NT2/D1 (cell line): ENCODE data around the gene LAMC3.

Experiments used
- DNase-seq: peaks from one replicate; pipeline ENCODE4 v3.0.0-alpha.2; 2011; ENCODE audit warnings: low read depth, low spot score
- H3K27me3 ChIP-seq: 2 replicates; pipeline ENCODE4 v1.6.0; 2011; ENCODE audit warnings: mild to moderate bottlenecking; ENCODE audit not compliant: insufficient read length, insufficient read depth
- H3K36me3 ChIP-seq: 2 replicates; pipeline ENCODE4 v1.6.1; 2011; ENCODE audit warnings: mild to moderate bottlenecking, low read length, mixed read lengths; ENCODE audit not compliant: insufficient read depth, insufficient read length
- H3K4me1 ChIP-seq: 2 replicates; pipeline ENCODE4 v1.5.1; 2011; ENCODE audit not compliant: insufficient read depth, insufficient read length
- H3K4me3 ChIP-seq: 2 replicates; pipeline ENCODE4 v1.5.1; 2011; ENCODE audit warnings: low read depth; ENCODE audit not compliant: insufficient read length
- H3K9ac ChIP-seq: 2 replicates; pipeline ENCODE4 v1.6.0; 2011; ENCODE audit warnings: low read depth; ENCODE audit not compliant: insufficient read length
- H3K9me3 ChIP-seq: 2 replicates; pipeline ENCODE4 v1.5.1; 2011; ENCODE audit warnings: mild to moderate bottlenecking, low read length; ENCODE audit not compliant: insufficient read depth
- SUZ12 ChIP-seq: IDR thresholded peaks from 2 replicates; pipeline ENCODE4 v1.6.1; 2011; ENCODE audit not compliant: insufficient read length, insufficient read depth; ENCODE audit errors: extremely low read depth
- YY1 ChIP-seq: IDR thresholded peaks from 2 replicates; pipeline ENCODE4 v1.6.1; 2011; ENCODE audit not compliant: insufficient read length, insufficient read depth
- ZNF274 ChIP-seq: IDR thresholded peaks from 2 replicates; pipeline ENCODE4 v1.6.1; 2011; ENCODE audit warnings: mild to moderate bottlenecking, low read depth, low read length

LAMC3 gene

DNA sequence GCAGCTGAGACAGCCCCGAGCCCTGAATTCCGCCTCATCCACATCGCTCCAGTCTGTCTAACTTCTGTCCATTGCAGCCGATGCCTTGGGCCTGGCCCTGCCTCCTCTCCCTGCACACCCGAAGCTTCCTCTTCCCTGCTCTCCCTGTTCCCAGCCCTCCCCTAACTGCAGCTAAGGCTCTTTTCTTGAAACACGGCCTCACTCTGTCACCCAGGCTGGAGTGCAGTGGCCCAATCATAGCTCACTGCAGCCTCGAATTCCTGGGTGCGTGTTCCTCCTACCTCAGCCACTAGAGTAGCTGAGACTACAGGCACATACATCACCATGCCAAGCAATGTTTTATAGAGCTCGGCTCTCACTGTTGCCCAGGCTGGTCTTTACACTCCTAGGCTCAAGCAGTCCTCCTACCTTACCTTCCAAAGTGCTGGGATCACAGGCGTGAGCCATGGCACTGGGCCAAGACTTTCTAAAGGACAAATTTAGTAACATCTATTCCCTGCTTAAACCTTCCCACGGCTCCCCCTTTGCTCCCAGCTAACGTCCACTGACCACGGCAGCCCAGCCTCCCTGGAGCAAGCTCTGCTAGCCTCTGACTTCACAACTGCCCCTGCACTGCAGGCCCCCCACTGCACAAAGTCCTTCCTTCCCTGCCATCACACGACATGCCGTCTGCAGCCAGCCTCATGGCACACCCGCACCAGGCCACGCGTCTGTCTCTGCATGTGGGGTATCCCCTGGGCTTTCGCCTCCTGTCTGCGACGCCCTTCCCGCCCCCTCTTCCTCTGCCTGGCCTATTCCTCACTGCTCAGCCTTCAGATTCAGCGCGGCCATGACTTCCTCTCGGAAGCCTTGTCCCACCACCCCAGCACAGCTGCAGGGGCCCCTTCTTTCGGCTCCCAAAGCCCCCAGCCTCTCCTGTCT is 28.6 kb downstream of the LAMC3 start:
- Histone ChIP-seq H3K27me3 (no peaks in the 10 kb centered on the region), H3K4me1 (peaks cover 3% of the 10 kb centered on the region)

DNA sequence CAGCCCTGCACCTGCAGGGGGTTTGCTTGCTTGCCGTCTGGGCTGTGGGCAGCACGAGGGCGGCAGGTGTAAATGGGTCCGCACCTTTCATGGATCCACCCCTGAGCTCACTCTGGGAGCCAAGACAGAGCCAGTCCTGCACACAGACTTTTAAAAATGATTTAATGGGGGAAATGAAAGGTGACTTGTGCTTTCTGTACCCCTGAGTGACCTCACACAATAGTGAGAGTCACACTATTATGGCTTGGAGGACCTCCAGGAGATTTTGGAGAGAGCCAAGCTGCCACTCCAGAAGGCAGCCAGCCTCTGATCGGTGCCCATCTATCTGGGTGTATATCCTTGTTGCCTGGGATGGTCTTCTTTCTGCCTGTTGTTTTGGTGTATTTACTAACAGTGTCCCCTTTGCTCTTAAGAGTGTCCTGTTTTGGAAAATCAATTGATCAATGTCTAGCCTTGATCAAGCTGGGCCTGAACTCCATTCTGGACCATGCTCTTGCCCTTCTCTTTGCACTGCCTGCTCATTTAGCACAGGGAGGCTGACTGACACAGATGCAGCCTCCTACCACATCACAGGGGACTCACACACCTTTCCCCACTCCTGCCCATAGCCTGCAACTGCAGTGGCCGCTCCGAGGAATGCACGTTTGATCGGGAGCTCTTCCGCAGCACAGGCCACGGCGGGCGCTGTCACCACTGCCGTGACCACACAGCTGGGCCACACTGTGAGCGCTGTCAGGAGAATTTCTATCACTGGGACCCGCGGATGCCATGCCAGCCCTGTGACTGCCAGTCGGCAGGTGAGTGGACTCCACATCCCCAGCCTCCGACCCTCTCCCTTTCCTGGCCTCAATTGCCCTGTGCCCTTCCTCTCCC is 29.5 kb downstream of the LAMC3 start:
- no peak for TF ChIP-seq YY1
- TF ChIP-seq ZNF274 = no peak
- no peak for TF ChIP-seq SUZ12
- Histone ChIP-seq H3K27me3 (no peaks in the 10 kb centered on the region), H3K4me1 (peaks cover 3% of the 10 kb centered on the region), H3K4me3 (no peak overlapping the region), H3K9me3 (no peaks in the 10 kb centered on the region), H3K36me3 (peaks cover 62% of the 10 kb centered on the region), H3K9ac (no peak overlapping the region)
- no peak for DNase-seq

More for the DNA sequence above, 28.6 kb downstream of the LAMC3 start:
- Histone ChIP-seq H3K9me3 (no peaks in the 10 kb centered on the region), H3K4me3 (no peak overlapping the region), H3K36me3 (peaks cover 53% of the 10 kb centered on the region), H3K9ac (peak overlapping the region; percentile 36)
- DNase-seq = no peak
- TF ChIP-seq ZNF274 (no peak), YY1 (no peak), SUZ12 (no peak)

DNA sequence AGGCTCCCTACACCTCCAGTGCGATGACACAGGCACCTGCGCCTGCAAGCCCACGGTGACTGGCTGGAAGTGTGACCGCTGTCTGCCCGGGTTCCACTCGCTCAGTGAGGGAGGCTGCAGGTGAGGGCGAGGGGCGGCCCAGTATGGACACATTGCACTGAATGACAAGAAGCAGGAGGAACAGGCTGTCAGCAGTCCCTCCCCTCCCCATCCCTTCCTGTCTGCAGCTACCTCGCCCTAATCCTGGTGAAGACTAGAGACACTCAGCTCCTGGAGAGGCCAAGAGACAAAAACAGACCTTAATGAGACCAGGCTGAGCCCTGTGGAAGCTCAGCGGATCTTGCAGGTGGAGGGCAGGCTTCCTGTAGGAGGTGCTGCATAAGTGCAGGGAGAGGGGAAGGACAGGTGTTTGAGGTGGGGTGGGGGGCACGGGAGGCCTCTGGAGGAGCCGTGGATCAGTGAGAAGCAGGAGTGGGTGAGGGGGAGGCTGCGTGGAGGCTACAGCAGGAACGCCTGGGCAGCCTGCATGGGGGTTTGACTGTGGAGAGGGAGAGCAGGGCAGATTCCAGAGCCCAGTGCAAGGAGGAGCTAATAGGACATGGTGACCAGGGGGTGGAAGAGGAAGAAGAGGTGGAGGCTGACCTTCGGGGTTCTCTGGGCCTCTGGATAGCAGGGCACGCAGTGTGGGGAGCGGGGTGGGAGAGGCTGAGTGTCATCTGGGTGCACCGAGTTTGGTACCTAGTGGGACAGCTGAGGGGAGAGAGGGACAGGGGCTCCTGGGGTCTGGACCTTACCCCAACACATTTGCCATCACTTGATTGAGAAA is 30.4 kb downstream of the LAMC3 start:
- peaks cover 3% of the 10 kb centered on the region for H3K4me1 ChIP-seq
- H3K27me3 ChIP-seq = no peaks in the 10 kb centered on the region
- DNase-seq = no peak
- TF ChIP-seq YY1 = no peak
- TF ChIP-seq SUZ12 = no peak
- TF ChIP-seq ZNF274 = no peak
- H3K9ac ChIP-seq = no peak overlapping the region
- no peak overlapping the region for H3K4me3 ChIP-seq
- H3K36me3 ChIP-seq = peaks cover 60% of the 10 kb centered on the region
- no peaks in the 10 kb centered on the region for H3K9me3 ChIP-seq

DNA sequence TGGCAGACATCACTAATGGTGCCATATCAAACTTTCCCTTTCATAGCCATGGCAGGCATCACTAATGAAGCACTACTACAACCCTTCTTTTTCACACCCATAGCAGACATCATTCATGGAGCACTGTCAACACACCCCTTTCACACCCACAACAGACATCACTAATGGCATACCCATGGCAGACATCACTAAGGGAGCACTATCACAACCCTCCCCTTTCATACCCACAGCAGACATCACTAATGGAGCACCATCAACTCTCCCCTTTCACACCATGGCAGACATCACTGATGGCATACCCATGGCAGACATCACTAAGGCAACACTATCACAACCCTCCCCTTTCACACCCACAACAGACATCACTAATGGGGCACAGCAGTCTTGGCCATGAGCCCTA is 33.7 kb downstream of the LAMC3 start:
- Histone ChIP-seq H3K4me3 (no peak overlapping the region), H3K27me3 (no peaks in the 10 kb centered on the region), H3K9me3 (no peaks in the 10 kb centered on the region), H3K9ac (no peak overlapping the region), H3K36me3 (peaks cover 51% of the 10 kb centered on the region), H3K4me1 (no peaks in the 10 kb centered on the region)
- TF ChIP-seq SUZ12 (no peak), ZNF274 (no peak), YY1 (no peak)
- no peak for DNase-seq

DNA sequence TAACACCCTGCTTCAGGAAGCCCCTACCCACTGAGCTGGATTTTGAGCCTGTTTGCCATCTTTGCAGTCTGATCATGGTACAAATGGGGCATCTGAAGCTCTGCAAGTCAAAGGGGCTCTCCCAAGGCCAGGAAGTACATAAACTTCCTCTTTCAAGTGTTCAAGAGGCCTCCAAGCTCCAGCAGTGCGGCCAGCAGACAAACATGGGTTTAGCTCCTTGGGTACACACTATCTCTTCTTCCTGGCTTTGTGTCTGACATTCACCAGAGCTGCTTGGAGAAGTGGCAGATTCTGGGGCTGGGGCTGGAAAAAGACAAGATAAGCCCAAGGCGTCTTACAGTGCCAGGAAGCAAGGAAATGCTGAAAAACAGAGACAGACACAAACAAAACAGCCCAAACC is 34.1 kb downstream of the LAMC3 start:
- H3K36me3 ChIP-seq = peaks cover 47% of the 10 kb centered on the region
- TF ChIP-seq SUZ12 = no peak
- no peak overlapping the region for H3K4me3 ChIP-seq
- no peaks in the 10 kb centered on the region for H3K27me3 ChIP-seq
- H3K9me3 ChIP-seq = no peaks in the 10 kb centered on the region
- H3K4me1 ChIP-seq = no peaks in the 10 kb centered on the region
- no peak overlapping the region for H3K9ac ChIP-seq
- no peak for DNase-seq

- Histone ChIP-seq H3K9ac (no peak overlapping the region), H3K27me3 (no peaks in the 10 kb centered on the region), H3K9me3 (no peaks in the 10 kb centered on the region), H3K36me3 (peaks cover 49% of the 10 kb centered on the region), H3K4me1 (no peaks in the 10 kb centered on the region), H3K4me3 (no peak overlapping the region)
- DNase-seq = no peak
- no peak for TF ChIP-seq ZNF274
- no peak for TF ChIP-seq YY1
- no peak for TF ChIP-seq SUZ12
Observed at GRCh38 chr9:131043646-131044045, 34.7 kb downstream of the LAMC3 start.
